GM23338 (cell line): ENCODE data around the gene ZNF507. TPM values are rescaled to one million over a fixed set of nuclear protein-coding genes. Genes with fewer than 3 reads are reported as not detected.

Experiments
- ATAC-seq: fragments of 200-7000 bp; cut with Tn5 transposase; 3 replicates; pipeline ENCODE4 v1.9.1; 2020
- DNase-seq: peaks from one replicate; pipeline ENCODE4 v3.0.0-alpha.2; 2015; ENCODE audit warnings: low spot score
- H2AFZ ChIP-seq: fragments of 200-600 bp; sonication (generic); 2 replicates; pipeline ENCODE4 v1.8.0; 2016; ENCODE audit warnings: antibody characterized with exemption, mild to moderate bottlenecking, moderate library complexity
- H3F3A ChIP-seq: fragments of 200-600 bp; sonication (generic); replicated peaks from 2 replicates; pipeline ENCODE4 v1.8.0; 2017; ENCODE audit warnings: antibody characterized with exemption, mixed run types, low read depth
- H3K27ac ChIP-seq: fragments of 200-600 bp; sonication (generic); 2 replicates; pipeline ENCODE4 v1.6.1; 2016; ENCODE audit warnings: low read depth
- H3K27me3 ChIP-seq: fragments of 200-600 bp; sonication (generic); 2 replicates; pipeline ENCODE4 v1.8.0; 2016; ENCODE audit warnings: mild to moderate bottlenecking, mixed run types, moderate library complexity; ENCODE audit not compliant: insufficient read depth
- H3K36me3 ChIP-seq: fragments of 200-600 bp; sonication (generic); 2 replicates; pipeline ENCODE4 v1.8.0; 2016; ENCODE audit warnings: mild to moderate bottlenecking; ENCODE audit not compliant: insufficient read depth
- H3K4me1 ChIP-seq: fragments of 200-600 bp; sonication (generic); 2 replicates; pipeline ENCODE4 v1.8.0; 2016; ENCODE audit warnings: mild to moderate bottlenecking, moderate library complexity; ENCODE audit not compliant: insufficient read depth
- H3K4me2 ChIP-seq: fragments of 200-600 bp; sonication (generic); 2 replicates; pipeline ENCODE4 v1.7.1; 2017; ENCODE audit warnings: mixed run types
- H3K4me3 ChIP-seq: fragments of 200-600 bp; sonication (generic); 2 replicates; pipeline ENCODE4 v1.6.1; 2016; ENCODE audit warnings: mixed run types
- H3K79me2 ChIP-seq: fragments of 200-600 bp; sonication (generic); replicated peaks from 2 replicates; pipeline ENCODE4 v1.8.0; 2017; ENCODE audit warnings: mild to moderate bottlenecking; ENCODE audit not compliant: insufficient read depth
- H3K9me2 ChIP-seq: fragments of 200-600 bp; sonication (generic); 2 replicates; pipeline ENCODE4 v1.8.0; 2017; ENCODE audit not compliant: insufficient read depth
- H4K20me1 ChIP-seq: fragments of 200-600 bp; sonication (generic); replicated peaks from 2 replicates; pipeline ENCODE4 v1.8.0; 2017; ENCODE audit warnings: mild to moderate bottlenecking; ENCODE audit not compliant: insufficient read depth
- H3K27ac Mint-ChIP-seq: 2 replicates; pipeline ENCODE4 v1.8.0; 2020; ENCODE audit warnings: inconsistent platforms, mild to moderate bottlenecking, moderate library complexity, mixed read lengths
- H3K27me3 Mint-ChIP-seq: 3 replicates; pipeline ENCODE4 v1.8.0; 2022; ENCODE audit warnings: low read depth, mild to moderate bottlenecking, moderate library complexity, mixed read lengths, inconsistent platforms; ENCODE audit not compliant: insufficient read depth, poor library complexity
- H3K36me3 Mint-ChIP-seq: 3 replicates; pipeline ENCODE4 v1.8.0; 2021; ENCODE audit warnings: low read depth, mild to moderate bottlenecking, inconsistent platforms, moderate library complexity, mixed read lengths
- H3K4me1 Mint-ChIP-seq: 3 replicates; pipeline ENCODE4 v1.8.0; 2020; ENCODE audit warnings: mild to moderate bottlenecking, inconsistent platforms, mixed read lengths
- H3K4me3 Mint-ChIP-seq: 3 replicates; pipeline ENCODE4 v1.8.0; 2021; ENCODE audit warnings: moderate library complexity, mild to moderate bottlenecking, inconsistent platforms, mixed read lengths
- H3K9me3 Mint-ChIP-seq: 3 replicates; pipeline ENCODE4 v1.8.0; 2020; ENCODE audit warnings: moderate library complexity, mild to moderate bottlenecking, inconsistent platforms, mixed read lengths
- CTCF ChIP-seq, 2 experiments: fragments of 200-600 bp in 1 of 2; sonication (generic) in 1 of 2; conservative IDR thresholded peaks; 2 replicates each; pipeline versions ENCODE4 v1.5.1 to v1.6.1; 2016 to 2017; ENCODE audit warnings: antibody characterized with exemption in 2 of 2, low read depth in 2 of 2, mild to moderate bottlenecking in 2 of 2, moderate library complexity in 1 of 2
- ETS1 ChIP-seq: IDR thresholded peaks from 2 replicates; pipeline ENCODE4 v1.6.1; 2016; ENCODE audit warnings: antibody characterized with exemption
- EZH2 ChIP-seq: fragments of 200-600 bp; sonication (generic); IDR thresholded peaks from one replicate; pipeline ENCODE4 v1.8.0; 2017; ENCODE audit warnings: antibody characterized with exemption, mild to moderate bottlenecking, low read depth; ENCODE audit not compliant: unreplicated experiment
- NANOG ChIP-seq: IDR thresholded peaks from 2 replicates; pipeline ENCODE4 v1.6.1; 2016; ENCODE audit warnings: antibody characterized with exemption, borderline replicate concordance
- REST ChIP-seq: IDR thresholded peaks from one replicate; pipeline ENCODE4 v1.6.1; 2018; ENCODE audit warnings: antibody characterized with exemption; ENCODE audit not compliant: unreplicated experiment
- STAT1 ChIP-seq: IDR thresholded peaks from one replicate; pipeline ENCODE4 v1.6.1; 2016; ENCODE audit warnings: antibody characterized with exemption; ENCODE audit not compliant: unreplicated experiment
- ZNF114 ChIP-seq: fragments of 250-450 bp; sonication (Bioruptor Pico); IDR thresholded peaks from 2 replicates; pipeline ENCODE4 v1.5.0; 2020; ENCODE audit warnings: mild to moderate bottlenecking, moderate library complexity
- polyA plus RNA-seq: library from polyadenylated mRNA; unstranded; fragments of >200 nt; fragmentation: Nextera tagmentation; extraction: Ambion mirVana; gene quantifications from 2 replicates; pipeline ENCODE4 v1.2.1, GENCODE V29; 2016
- total RNA-seq: library from RNA; depleted of rRNA; stranded (reverse); fragments of >200 nt; shearing (Covaris generic); gene quantifications from 2 replicates; pipeline ENCODE4 v1.2.3, GENCODE V29; 2014

Gene ZNF507
- total and polyA plus RNA-seq, 2 experiments from 2014 or later: 10.4 to 23.4 TPM

- TF ChIP-seq REST (no peak), ETS1 (no peak), ZNF114 (CRISPR knock-in tag) (no peak), CTCF (conservative IDR thresholded peaks at IDR 0.05; ENCODE audit: low read depth in 2 of 2) (no peak), EZH2 (no peak), NANOG (no peak)
These were observed 16.3 kb downstream of the ZNF507 start (continued) for GRCh38 chr19:32361574-32362317.

GRCh38 chr19:32362318-32362691 lies 16.9 kb downstream of the ZNF507 start:
- Histone ChIP-seq H3K27me3 (no peaks in the 10 kb centered on the region), H3K4me1 (no peaks in the 10 kb centered on the region), H4K20me1 (peaks cover 48% of the 10 kb centered on the region), H3K4me2 (no peak overlapping the region), H3K9me2 (no peaks in the 10 kb centered on the region), H3K36me3 (peaks cover 33% of the 10 kb centered on the region), H2AFZ (no peak overlapping the region), H3F3A (no peaks in the 10 kb centered on the region), H3K27ac (no peak overlapping the region), H3K4me3 (no peak overlapping the region), H3K79me2 (peaks cover 67% of the 10 kb centered on the region)
- H3K4me1 Mint-ChIP-seq: no peaks in the 10 kb centered on the region
- no peaks in the 10 kb centered on the region for H3K27me3 Mint-ChIP-seq
- H3K36me3 Mint-ChIP-seq: peaks cover 67% of the 10 kb centered on the region
- no peak overlapping the region for H3K4me3 Mint-ChIP-seq
- no peak for ATAC-seq
- DNase-seq: no peak
- H3K9me3 Mint-ChIP-seq: no peaks in the 10 kb centered on the region
- H3K27ac Mint-ChIP-seq: no peak overlapping the region
- TF ChIP-seq ETS1 (no peak), STAT1 (no peak), REST (no peak), ZNF114 (CRISPR knock-in tag) (no peak)
